Renal cortex interstitium (tissue), 11 donors: Measurements from ENCODE around the gene MUL1. TPM values are rescaled to one million over a fixed set of nuclear protein-coding genes. Genes with fewer than 3 reads are reported as not detected.

Experiments
- DNase-seq, 11 donors: peaks; one replicate each; pipeline ENCODE4 v3.0.0-alpha.2; 2013; ENCODE audit warnings: low read depth in 9 of 11, low spot score in 4 of 11; ENCODE audit errors: extremely low read depth in 1 of 11
- polyA plus RNA-seq, 3 donors: library from polyadenylated mRNA; unstranded; fragments of 120-200 nt; gene quantifications; one replicate each; pipeline ENCODE4 v1.2.1, GENCODE V29; 2013; ENCODE audit not compliant: insufficient read length in 3 of 3

Gene MUL1
- polyA plus RNA-seq, 3 donors: 30.4 to 39.7 (median 34.3) TPM

GRCh38 chr1:20493839-20494608, 13.9 kb downstream of the MUL1 start:
- DNase-seq: peak in 7 of 11 donors; percentile 65 to 90 (median 83)

GRCh38 chr1:20493309-20493708, 14.6 kb downstream of the MUL1 start:
- DNase-seq: no peak

DNA sequence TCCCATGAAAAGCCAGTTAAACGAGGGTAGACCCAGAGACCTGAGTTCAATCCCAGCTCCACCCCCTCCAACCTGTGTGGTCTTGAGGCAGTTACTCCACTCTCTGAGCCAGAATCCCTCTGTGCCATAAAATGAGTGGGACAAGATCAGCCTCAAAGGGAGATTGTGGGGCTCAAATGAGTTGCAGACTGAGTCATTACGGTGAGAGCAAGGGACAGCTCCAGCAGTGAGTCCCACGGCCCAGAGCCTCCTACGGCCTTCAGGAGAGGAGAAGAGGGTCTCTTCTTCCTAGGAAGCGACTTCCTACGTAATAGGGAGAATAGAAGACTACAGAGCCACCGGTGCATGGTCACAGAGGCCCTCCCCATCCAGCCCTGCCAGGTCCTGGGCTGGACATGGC, 15.2 kb downstream of the MUL1 start:
- DNase-seq: no peak

GRCh38 chr1:20491866-20492265, 16.1 kb downstream of the MUL1 start:
- no peak for DNase-seq

GRCh38 chr1:20491178-20491577, 16.8 kb downstream of the MUL1 start:
- DNase-seq: no peak

DNA sequence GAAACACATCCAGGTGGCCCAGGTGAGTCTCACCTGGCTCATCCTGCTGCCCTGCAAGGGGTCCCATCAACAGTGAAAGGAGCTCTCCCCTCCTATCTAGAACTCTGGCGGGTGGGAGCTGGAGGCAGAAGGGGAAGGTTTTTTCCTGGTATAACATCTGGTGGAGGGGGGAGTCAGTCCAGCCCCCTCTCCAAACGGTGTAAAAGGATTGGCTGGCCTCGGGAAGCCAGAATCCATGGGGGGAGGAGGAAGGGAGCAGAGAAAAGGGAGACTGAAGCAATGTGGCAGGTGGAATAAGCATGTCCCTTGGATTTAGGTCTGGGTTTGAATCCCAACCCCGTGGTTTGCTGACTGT, 20.7 kb downstream of the MUL1 start:
- no peak for DNase-seq

- DNase-seq: peak in 8 of 11 donors; percentile 78 to 90 (median 84)
Observed at GRCh38 chr1:20486457-20487235, 21.3 kb downstream of the MUL1 start.

DNA sequence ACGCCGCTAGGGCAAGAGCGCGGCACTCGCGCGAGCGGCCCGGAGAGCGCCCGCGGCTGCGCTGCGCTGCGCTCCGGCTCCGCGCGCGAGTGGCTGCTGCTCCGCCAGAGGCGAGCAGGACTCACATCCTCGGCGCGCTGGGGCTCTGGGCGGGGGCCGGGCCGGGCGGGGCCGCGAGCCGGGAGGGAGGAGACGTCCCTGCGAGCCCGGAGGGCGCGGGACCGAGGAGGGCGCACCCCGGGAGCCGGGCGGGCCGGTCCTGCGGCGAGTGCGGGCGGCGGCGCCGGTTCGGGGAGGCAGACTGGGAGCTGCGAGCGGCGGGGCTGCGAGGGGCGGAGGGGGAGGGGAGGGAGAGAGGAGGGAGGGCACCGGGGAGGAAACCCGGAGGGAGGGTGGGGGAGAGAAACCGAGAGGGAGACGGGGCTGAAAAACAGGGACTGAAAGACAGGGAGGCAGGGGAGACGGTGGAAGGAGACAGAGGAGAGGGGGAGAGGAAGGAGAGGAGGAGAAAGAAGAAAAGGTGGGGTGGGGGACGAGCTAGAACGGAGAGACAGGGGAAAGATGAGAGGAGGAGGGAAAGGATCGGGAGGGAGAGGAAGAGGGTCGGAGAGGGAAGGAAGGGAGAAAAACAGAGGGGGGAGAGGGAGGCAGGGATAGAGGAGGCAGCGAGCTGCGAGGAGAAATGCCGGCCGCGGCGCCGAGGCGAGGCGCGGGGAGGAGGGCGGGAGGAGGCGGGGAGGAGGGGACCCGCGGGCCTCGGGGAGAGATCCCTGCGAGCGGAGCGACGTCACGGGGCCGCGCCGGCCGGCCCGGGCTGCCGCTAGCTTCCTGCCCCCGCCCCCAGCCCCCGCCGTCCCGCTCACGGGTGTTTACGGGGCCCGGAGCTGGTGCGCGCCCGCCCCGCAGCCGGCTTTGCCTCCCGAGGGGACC, 22.2 kb downstream of the MUL1 start, which contains the start of gene CAMK2N1:
CAMK2N1 (minus strand) TSS at position 684 of the 930 bp plus-strand sequence. CDS start 831 bp downstream, outside the sequence.
- DNase-seq: no peak

DNA sequence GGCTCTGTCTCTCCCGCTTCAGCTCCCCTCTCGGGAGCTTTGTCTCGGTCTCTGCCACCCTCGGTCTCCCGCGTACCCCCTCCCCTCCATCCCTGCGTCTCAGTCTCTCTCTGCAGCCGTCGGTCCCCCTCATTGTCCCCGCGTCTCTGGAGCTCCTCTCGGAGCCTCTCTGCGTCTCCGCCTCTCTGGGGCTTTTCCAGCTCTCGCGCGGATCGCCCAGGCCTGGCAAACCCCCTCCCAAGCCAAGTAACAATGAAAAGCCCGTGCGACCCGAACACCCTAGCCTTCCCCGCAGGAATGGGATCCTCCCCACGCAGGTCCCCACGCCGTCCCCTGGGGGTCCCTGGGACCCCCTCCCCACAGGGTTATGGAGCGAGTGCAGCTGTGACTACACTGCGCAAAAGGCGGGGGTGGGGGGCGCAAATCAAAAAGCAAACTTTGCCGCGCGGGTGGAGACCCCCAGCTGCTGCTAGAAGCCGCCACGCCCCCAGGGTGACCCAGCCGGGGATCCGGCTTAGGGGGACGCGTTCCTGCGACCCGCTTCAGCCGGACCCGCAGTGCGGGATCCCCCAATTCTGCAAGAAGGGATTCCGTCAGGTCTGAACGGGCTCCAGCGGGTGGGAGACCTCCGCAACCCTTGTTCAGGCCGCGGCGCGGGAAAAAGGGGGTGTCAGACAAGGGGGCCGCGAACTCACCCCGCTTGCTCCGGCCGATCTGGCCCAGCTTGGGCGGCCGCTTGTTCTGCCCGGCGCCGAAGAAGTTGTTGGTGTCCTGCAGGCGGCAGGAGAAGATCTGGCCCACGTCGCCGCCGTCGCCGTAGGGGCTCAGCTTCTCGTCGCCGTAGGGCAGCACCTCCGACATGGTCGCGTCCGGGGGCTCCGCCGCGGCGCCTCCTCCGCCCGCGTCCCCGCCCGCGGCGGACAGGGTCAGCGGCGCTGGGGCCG, 23.2 kb downstream of the MUL1 start:
- DNase-seq: no peak

- no peak for DNase-seq
Observed at GRCh38 chr1:20483833-20484518, 24.0 kb downstream of the MUL1 start.

DNA sequence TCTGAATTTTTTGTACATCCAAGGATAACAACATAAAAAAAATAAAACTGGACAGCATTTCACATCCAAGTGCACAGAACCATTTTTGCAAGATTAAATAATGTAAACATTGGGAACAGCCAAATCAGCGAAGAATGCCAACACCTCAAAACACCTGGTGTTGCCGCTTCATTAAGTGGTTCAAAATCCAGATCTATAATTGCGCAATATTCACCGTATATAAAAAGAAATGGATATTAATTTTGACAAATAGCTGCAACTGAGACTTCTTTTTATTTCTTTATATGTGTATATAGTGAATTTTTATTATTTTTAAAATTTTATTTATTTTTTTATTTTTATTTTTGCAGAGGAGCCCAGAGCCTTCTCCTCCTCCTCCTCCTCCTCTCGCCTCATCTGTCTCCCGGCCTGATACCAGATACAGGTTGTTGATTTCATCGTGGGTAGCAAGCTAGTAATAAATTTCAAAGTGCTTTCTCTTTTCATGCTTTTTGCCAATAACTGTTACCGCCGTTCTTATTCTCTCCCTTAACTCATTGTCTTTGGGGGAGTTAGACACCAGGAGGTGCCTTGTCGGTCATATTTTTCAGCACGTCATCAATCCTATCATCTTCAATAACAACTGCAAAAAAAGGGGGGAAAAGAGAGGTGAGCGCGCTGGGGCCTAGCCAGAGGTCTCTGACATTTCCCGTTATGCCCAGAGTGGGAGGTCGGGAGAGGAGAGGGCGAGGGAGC, 24.7 kb downstream of the MUL1 start:
- DNase-seq: no peak

GRCh38 chr1:20481643-20482498, 26.1 kb downstream of the MUL1 start:
- DNase-seq: no peak

- no peak for DNase-seq
Observed at GRCh38 chr1:20480951-20481617, 26.9 kb downstream of the MUL1 start.

DNA sequence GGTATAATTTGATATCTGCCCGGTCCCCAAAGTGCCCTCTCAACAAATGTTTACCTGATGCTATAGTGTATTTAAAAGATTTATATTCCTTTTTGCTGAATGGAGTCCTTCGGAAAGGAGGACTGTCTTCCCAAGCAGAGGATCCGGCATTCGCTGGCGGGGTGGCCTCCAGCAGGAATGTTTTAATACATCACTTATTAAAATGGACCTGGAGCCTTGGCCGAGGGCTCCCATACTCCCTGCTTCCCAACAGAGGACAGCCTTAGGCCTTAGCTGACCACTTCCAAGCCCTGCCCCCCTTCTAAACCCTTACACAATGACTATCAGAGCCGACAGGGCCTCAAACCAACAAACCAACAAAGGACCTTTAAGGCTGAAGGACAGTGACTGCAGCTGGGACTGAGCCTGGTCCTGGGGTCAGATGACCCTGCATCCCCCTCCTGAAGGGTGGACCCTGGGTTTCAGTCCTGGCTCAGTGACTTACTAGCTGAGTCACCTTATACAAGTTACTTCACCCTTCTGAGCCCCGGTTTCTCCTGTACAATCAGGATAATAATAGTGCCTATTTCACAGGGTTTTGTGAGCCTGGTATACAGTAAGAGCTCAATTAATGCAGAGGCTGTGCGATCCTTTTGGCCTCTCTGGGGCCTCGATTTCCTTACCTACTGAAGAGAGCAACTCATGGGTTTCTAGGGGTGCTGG, 27.6 kb downstream of the MUL1 start:
- DNase-seq: no peak

DNA sequence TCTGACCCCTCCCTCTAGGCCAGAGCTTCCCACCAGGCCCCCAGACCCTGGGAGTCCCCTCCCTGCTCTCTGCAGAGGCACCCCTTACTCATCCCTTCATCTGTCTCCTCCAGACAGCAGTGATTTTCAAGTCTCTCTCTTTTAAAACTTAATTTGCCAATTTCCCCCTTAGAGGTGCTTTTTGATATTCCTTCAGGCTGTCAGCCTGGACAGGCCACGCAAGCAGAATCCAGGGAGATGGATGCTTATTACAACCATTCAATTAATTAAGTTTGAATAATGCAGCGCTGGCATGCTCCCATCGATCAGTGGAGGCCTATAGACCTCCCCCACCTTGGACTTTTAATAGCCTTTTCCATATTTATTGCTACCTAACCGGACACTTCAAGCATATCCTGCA, 28.1 kb downstream of the MUL1 start:
- DNase-seq: no peak
